B cell (primary cell): Measurements from ENCODE around the gene NOP53. TPM values are rescaled to one million over a fixed set of nuclear protein-coding genes. Genes with fewer than 3 reads are reported as not detected.
A peak's percentile ranks its signal among the peaks of the same experiment; 100 is the strongest.
"Not testable (repeated sequence)": the region's sequence is repeated elsewhere in the genome, so short reads cannot be mapped to it uniquely, and the experiment has no call there.

Experiments used
- ATAC-seq: fragments of 200-7000 bp; cut with Tn5 transposase; one replicate; pipeline ENCODE4 v1.10.0; 2021; ENCODE audit warnings: low read depth, mild to moderate bottlenecking, moderate number of reproducible peaks, moderate library complexity
- CTCF ChIA-PET: fragments of 350-600 bp; sonication (Branson Sonifier 250); formaldehyde crosslinking; loops from one replicate; lab custom pipeline; 2021; ENCODE audit warnings: antibody characterized with exemption, inconsistent platforms; lab: Charles Lee
- POLR2A ChIA-PET: fragments of 350-600 bp; sonication (Branson Sonifier 250); formaldehyde crosslinking; loops from one replicate; lab custom pipeline; 2021; ENCODE audit warnings: antibody characterized with exemption; lab: Charles Lee
- DNase-seq: peaks from one replicate; pipeline ENCODE4 v3.0.0; 2013
- H2AFZ ChIP-seq: 2 replicates; pipeline ENCODE4 v1.6.1; 2012; ENCODE audit warnings: mild to moderate bottlenecking, low read depth, low read length; ENCODE audit not compliant: insufficient read depth, poor library complexity, severe bottlenecking
- H3K27ac ChIP-seq, 2 donors: 1 replicate in 1 of 2; 2 replicates in 1 of 2; pipeline ENCODE4 v1.5.1; 2012 to 2013; ENCODE audit warnings: low read length in 2 of 2, mild to moderate bottlenecking in 2 of 2, moderate library complexity in 1 of 2
- H3K27me3 ChIP-seq, 4 experiments: fragments of 200-600 bp in 1 of 4; sonication (generic) in 1 of 4; replicated peaks in 1 of 4; 1 replicate in 2 of 4; 2 replicates in 2 of 4; pipeline versions ENCODE4 v1.6.1 to v1.7.0; 2013 to 2016; ENCODE audit warnings: low read length in 3 of 4, mild to moderate bottlenecking in 2 of 4, mixed read lengths in 1 of 4, moderate library complexity in 1 of 4; ENCODE audit not compliant: insufficient read depth in 4 of 4, control insufficient read depth in 3 of 4; ENCODE audit errors: control extremely low read depth in 1 of 4
- H3K36me3 ChIP-seq, 2 experiments: replicated peaks in 1 of 2; 1 replicate in 1 of 2; 2 replicates in 1 of 2; pipeline versions ENCODE4 v1.6.1 to v1.7.1; 2013; ENCODE audit warnings: low read length in 1 of 2; ENCODE audit not compliant: insufficient read depth in 2 of 2, control insufficient read depth in 1 of 2; ENCODE audit errors: control extremely low read depth in 1 of 2, extremely low read depth in 1 of 2
- H3K4me1 ChIP-seq, 2 donors: fragments of 200-600 bp in 1 of 2; sonication (generic) in 1 of 2; 1 replicate in 1 of 2; 2 replicates in 1 of 2; pipeline versions ENCODE4 v1.5.1 to v1.6.1; 2013 to 2017; ENCODE audit warnings: low read length in 2 of 2; ENCODE audit not compliant: control insufficient read depth in 2 of 2, insufficient read depth in 2 of 2
- H3K4me2 ChIP-seq: replicated peaks from 2 replicates; pipeline ENCODE3; 2012; ENCODE audit warnings: mild to moderate bottlenecking, low read depth, low read length; ENCODE audit not compliant: poor library complexity, severe bottlenecking
- H3K4me3 ChIP-seq, 5 experiments: fragments of 200-600 bp in 1 of 5; sonication (generic) in 1 of 5; 1 replicate in 3 of 5; 2 replicates in 2 of 5; pipeline versions ENCODE4 v1.5.1 to v1.7.0; 2011 to 2016; ENCODE audit warnings: low read length in 4 of 5, mild to moderate bottlenecking in 4 of 5, low read depth in 2 of 5, control low read depth in 1 of 5, moderate library complexity in 1 of 5; ENCODE audit not compliant: insufficient read depth in 1 of 5; ENCODE audit errors: control extremely low read depth in 1 of 5, extremely low read depth in 1 of 5
- H3K79me2 ChIP-seq: fragments of 200-600 bp; sonication (generic); one replicate; pipeline ENCODE4 v1.6.0; 2016; ENCODE audit warnings: low read length; ENCODE audit not compliant: control insufficient read depth, insufficient read depth
- H3K9ac ChIP-seq: fragments of 200-600 bp; sonication (generic); 2 replicates; pipeline ENCODE4 v1.6.1; 2017; ENCODE audit warnings: mild to moderate bottlenecking, low read length, moderate library complexity
- H3K9me3 ChIP-seq, 3 donors: one replicate each; pipeline versions ENCODE4 v1.6.1 to v1.7.1; 2013; ENCODE audit warnings: low read length in 2 of 3; ENCODE audit not compliant: control insufficient read depth in 2 of 3, insufficient read depth in 1 of 3; ENCODE audit errors: control extremely low read depth in 1 of 3
- H4K20me1 ChIP-seq: 2 replicates; pipeline ENCODE4 v1.6.0; 2012; ENCODE audit warnings: mild to moderate bottlenecking, low read length; ENCODE audit not compliant: insufficient read depth, control insufficient read depth, poor library complexity, severe bottlenecking
- H3K27ac Mint-ChIP-seq: one replicate; pipeline ENCODE4 v1.8.0; 2021; ENCODE audit warnings: mixed read lengths
- H3K27me3 Mint-ChIP-seq: one replicate; pipeline ENCODE4 v1.8.0; 2021; ENCODE audit warnings: mixed read lengths
- H3K4me1 Mint-ChIP-seq: one replicate; pipeline ENCODE4 v1.8.0; 2021; ENCODE audit warnings: mixed read lengths
- H3K4me3 Mint-ChIP-seq: one replicate; pipeline ENCODE4 v1.8.0; 2021; ENCODE audit warnings: mixed read lengths
- H3K9me3 Mint-ChIP-seq: one replicate; pipeline ENCODE4 v1.8.0; 2022; ENCODE audit warnings: mixed read lengths; ENCODE audit not compliant: insufficient read depth
- CTCF ChIP-seq: fragments of 200-600 bp; IDR thresholded peaks from one replicate; pipeline ENCODE4 v1.8.0; 2022; ENCODE audit warnings: antibody characterized with exemption, mild to moderate bottlenecking
- EZH2 ChIP-seq: IDR thresholded peaks from 2 replicates; pipeline ENCODE4 v1.6.1; 2012; ENCODE audit warnings: borderline replicate concordance, low read depth, mild to moderate bottlenecking, moderate library complexity, low read length; ENCODE audit not compliant: insufficient read depth, poor library complexity, severe bottlenecking
- WGBS: methylation state at CpG from one replicate; pipeline ENCODE4 v1.1.5; 2013; ENCODE audit warnings: missing lambda C conversion rate; ENCODE audit not compliant: insufficient coverage; 5-methylcytosine and 5-hydroxymethylcytosine counted together
- intact Hi-C: fragments of 100-400 bp; cut with micrococcal nuclease; formaldehyde crosslinking; loops from one replicate; pipeline ENCODE4 v1.10.0; 2022
- polyA plus RNA-seq: library from polyadenylated mRNA; depleted of rRNA; stranded (reverse); fragments of >200 nt; gene quantifications from 2 replicates; pipeline ENCODE4 v1.2.3, GENCODE V29; 2012
- total RNA-seq, 2 donors: library from RNA; stranded (reverse); fragments of 120-200 nt in 1 of 2; gene quantifications; 1 replicate in 1 of 2; 2 replicates in 1 of 2; pipeline versions ENCODE4 v1.2.3 to v1.2.4, GENCODE V29; 2013 to 2022

Gene NOP53
- total and polyA plus RNA-seq, 2 donors (not counting 1 experiment from before 2014, with no cell fraction given) = 526 to 978 TPM

- H3K4me3 Mint-ChIP-seq = peak overlapping the region; percentile 34
- ATAC-seq (no peak), DNase-seq (peak; percentile 20)
- Histone ChIP-seq H4K20me1 (peaks cover 6% of the 10 kb centered on the region), H3K4me3 (no peak overlapping the region), H3K27ac (no peak overlapping the region), H3K9ac (no peak overlapping the region), H3K27me3 (no peaks in the 10 kb centered on the region), H3K79me2 (peaks cover 9% of the 10 kb centered on the region), H3K4me1 (peaks cover 21 to 34% of the 10 kb centered on the region in 2 donors), H3K4me2 (no peak overlapping the region), H3K36me3 (peaks cover 0 to 4% of the 10 kb centered on the region in 2 experiments), H3K9me3 (no peaks in the 10 kb centered on the region), H2AFZ (no peak overlapping the region)
- WGBS = 72% methylated on average over 15 of the region's 15 CpGs
- H3K27me3 Mint-ChIP-seq = no peaks in the 10 kb centered on the region
- ChIA-PET CTCF (interaction anchor here (2.5 kb wide), 1 partner anchor 305 kb away, joined by 9 read pairs; no protein-coding TSS in a partner anchor), POLR2A (no interaction called here)
- H3K4me1 Mint-ChIP-seq = peaks cover 25% of the 10 kb centered on the region
- intact Hi-C loops = loop anchor here (2.0 kb wide), 2 partner anchors 35 to 43 kb away; no protein-coding TSS in a partner anchor
- TF ChIP-seq CTCF = no peak
- no peak for TF ChIP-seq EZH2
- H3K9me3 Mint-ChIP-seq = no peaks in the 10 kb centered on the region
- no peak overlapping the region for H3K27ac Mint-ChIP-seq
Measured at GRCh38 chr19:47741544-47742140, 3.7 kb upstream of the NOP53 start.

- Mint-ChIP-seq H3K27ac (no peak overlapping the region), H3K27me3 (no peaks in the 10 kb centered on the region), H3K4me1 (peaks cover 30% of the 10 kb centered on the region), H3K4me3 (peak overlapping the region; percentile 91), H3K9me3 (no peaks in the 10 kb centered on the region)
- H3K4me1 ChIP-seq = peaks cover 25 to 41% of the 10 kb centered on the region in 2 donors
- peak overlapping the region in 1 of 5 experiments; percentile 55 for H3K4me3 ChIP-seq
- H3K36me3 ChIP-seq = peaks cover 0 to 10% of the 10 kb centered on the region in 2 experiments
- no peak overlapping the region for H3K9ac ChIP-seq
- H3K27me3 ChIP-seq = no peaks in the 10 kb centered on the region
- no peak for TF ChIP-seq EZH2
- TF ChIP-seq CTCF = no peak
- H3K9me3 ChIP-seq = no peaks in the 10 kb centered on the region
- POLR2A ChIA-PET = interaction anchor here (1.1 kb wide), 1 partner anchor 1251 kb away, joined by 7 read pairs; the partner anchor contains the start of gene RUVBL2
- ATAC-seq = no peak
- peaks cover 15% of the 10 kb centered on the region for H4K20me1 ChIP-seq
- no peak overlapping the region for H3K27ac ChIP-seq
- peak overlapping the region; percentile 96 for H3K4me2 ChIP-seq
- 85% methylated on average over 7 of the region's 13 CpGs for WGBS
- no peak for DNase-seq
- H2AFZ ChIP-seq = peak overlapping the region; percentile 86
- CTCF ChIA-PET = interaction anchor here (3.2 kb wide), 1 partner anchor 306 kb away, joined by 17 read pairs; no protein-coding TSS in a partner anchor
- peaks cover 17% of the 10 kb centered on the region for H3K79me2 ChIP-seq
- intact Hi-C loops = loop anchor here (2.0 kb wide), 2 partner anchors 36 to 44 kb away; no protein-coding TSS in a partner anchor
Measured at GRCh38 chr19:47742634-47743033, 2.7 kb upstream of the NOP53 start.

GRCh38 chr19:47746129-47746528 lies 783 bp downstream of the NOP53 start:
- peaks cover 31 to 59% of the 10 kb centered on the region in 2 donors for H3K4me1 ChIP-seq
- not testable (repeated sequence) for H3K9me3 ChIP-seq

More at GRCh38 chr19:47746129-47746528, 783 bp downstream of the NOP53 start:
- DNase-seq, intact Hi-C loops, H2AFZ ChIP-seq, ATAC-seq, H3K27me3 ChIP-seq, H3K27me3 Mint-ChIP-seq, H3K27ac ChIP-seq, H3K9me3 Mint-ChIP-seq: not testable (repeated sequence)
- H4K20me1 ChIP-seq = peaks cover 48% of the 10 kb centered on the region
- H3K79me2 ChIP-seq = peaks cover 40% of the 10 kb centered on the region
- Mint-ChIP-seq H3K27ac (peak overlapping the region; percentile 100), H3K4me3 (peak overlapping the region; percentile 100), H3K4me1 (peaks cover 42% of the 10 kb centered on the region)
- H3K9ac ChIP-seq = peak overlapping the region; percentile 99
- WGBS = 81% methylated on average over 14 of the region's 17 CpGs
- ChIA-PET CTCF (interaction anchor here (1.2 to 3.2 kb wide), 4 partner anchors 22 to 311 kb away, joined by 3 to 17 read pairs (median 4); no protein-coding TSS in a partner anchor), POLR2A (interaction anchor here (0.6 kb wide), 1 partner anchor 60 kb away, joined by 3 read pairs; no protein-coding TSS in a partner anchor)
- H3K4me2 ChIP-seq = peak overlapping the region; percentile 83
- H3K4me3 ChIP-seq = peak overlapping the region; percentile 51 to 97 (median 85)
- peaks cover 0 to 41% of the 10 kb centered on the region in 2 experiments for H3K36me3 ChIP-seq
